H1 (cell line): ENCODE results near the gene VPS41. TPM values are rescaled to one million over a fixed set of nuclear protein-coding genes. Genes with fewer than 3 reads are reported as not detected.

ENCODE experiments used
- CTCF ChIA-PET: fragments of 300-600 bp; sonication (Branson Sonifier 250); formaldehyde crosslinking; loops from one replicate; lab custom pipeline; 2021; ENCODE audit not compliant: partially characterized antibody; lab: Charles Lee
- POLR2A ChIA-PET: fragments of 300-600 bp; sonication (Branson Sonifier 250); formaldehyde crosslinking; loops from one replicate; lab custom pipeline; 2021; ENCODE audit warnings: inconsistent platforms; ENCODE audit not compliant: partially characterized antibody; lab: Charles Lee
- DNase-seq, 2 experiments: peaks; one replicate each; pipeline versions ENCODE4 v3.0.0 to v3.0.0-alpha.2; 2010 to 2022; ENCODE audit warnings: low spot score in 2 of 2, low read depth in 1 of 2, mixed read lengths in 1 of 2
- FAIRE-seq: peaks from 2 replicates; lab custom pipeline; 2011; peaks lifted over from hg19 to GRCh38; lab: Jason Lieb, UNC
- H2AFZ ChIP-seq: 2 replicates; pipeline ENCODE4 v1.8.1; 2012; ENCODE audit warnings: low read length, inconsistent platforms
- H2AK5ac ChIP-seq: 2 replicates; pipeline ENCODE4 v1.6.1; 2013; ENCODE audit warnings: low read depth, low read length
- H2BK120ac ChIP-seq: replicated peaks from 2 replicates; pipeline ENCODE3; 2013; ENCODE audit warnings: low read depth, low read length, inconsistent platforms
- H2BK12ac ChIP-seq: 2 replicates; pipeline ENCODE4 v1.6.1; 2013; ENCODE audit warnings: low read depth, low read length
- H2BK15ac ChIP-seq: 2 replicates; pipeline ENCODE4 v1.6.1; 2013; ENCODE audit warnings: low read length
- H2BK20ac ChIP-seq: 2 replicates; pipeline ENCODE4 v1.6.1; 2013; ENCODE audit warnings: low read length
- H2BK5ac ChIP-seq: 2 replicates; pipeline ENCODE4 v1.6.1; 2013; ENCODE audit warnings: low read depth, low read length
- H3K14ac ChIP-seq: 2 replicates; pipeline ENCODE4 v1.6.1; 2013; ENCODE audit warnings: inconsistent platforms; ENCODE audit not compliant: insufficient read length
- H3K18ac ChIP-seq: 2 replicates; pipeline ENCODE4 v1.6.1; 2013; ENCODE audit warnings: low read length; ENCODE audit errors: extremely low read depth
- H3K23ac ChIP-seq: 2 replicates; pipeline ENCODE4 v1.6.1; 2013; ENCODE audit warnings: inconsistent platforms; ENCODE audit not compliant: insufficient read length
- H3K23me2 ChIP-seq: 2 replicates; pipeline ENCODE4 v1.6.1; 2013; ENCODE audit warnings: low read depth, low read length
- H3K27ac ChIP-seq: 2 replicates; pipeline ENCODE4 v1.6.1; 2011; ENCODE audit warnings: low read depth, low read length, inconsistent platforms
- H3K27me3 ChIP-seq, 4 experiments: replicated peaks in 1 of 4; 1 replicate in 1 of 4; 2 replicates in 3 of 4; pipeline versions ENCODE4 v1.6.1 to v1.8.1; 2011 to 2013; ENCODE audit warnings: low read length in 3 of 4, mild to moderate bottlenecking in 3 of 4, inconsistent platforms in 2 of 4, mixed read lengths in 2 of 4, moderate library complexity in 1 of 4; ENCODE audit not compliant: control insufficient read depth in 3 of 4, insufficient read depth in 3 of 4; ENCODE audit errors: extremely low read depth in 1 of 4
- H3K36me3 ChIP-seq, 4 experiments: 2 replicates each; pipeline versions ENCODE4 v1.6.1 to v1.8.1; 2011 to 2013; ENCODE audit warnings: mild to moderate bottlenecking in 4 of 4, low read length in 3 of 4, moderate library complexity in 2 of 4, control low read depth in 1 of 4, inconsistent platforms in 1 of 4; ENCODE audit not compliant: insufficient read depth in 4 of 4, control insufficient read depth in 2 of 4
- H3K4ac ChIP-seq: replicated peaks from 2 replicates; pipeline ENCODE3; 2013; ENCODE audit warnings: low read length, low read depth, mixed read lengths, inconsistent platforms; ENCODE audit not compliant: insufficient read length
- H3K4me1 ChIP-seq, 4 experiments: replicated peaks in 1 of 4; 1 replicate in 1 of 4; 2 replicates in 3 of 4; pipeline versions ENCODE4 v1.6.1 to v1.8.1; 2011 to 2013; ENCODE audit warnings: low read length in 3 of 4, inconsistent platforms in 2 of 4, mixed read lengths in 1 of 4; ENCODE audit not compliant: insufficient read depth in 4 of 4, control insufficient read depth in 3 of 4
- H3K4me2 ChIP-seq, 2 experiments: 2 replicates each; pipeline versions ENCODE4 v1.6.1 to v1.8.1; 2011 to 2013; ENCODE audit warnings: low read depth in 2 of 2, low read length in 2 of 2, control low read depth in 1 of 2, inconsistent platforms in 1 of 2, mild to moderate bottlenecking in 1 of 2; ENCODE audit not compliant: insufficient read depth in 1 of 2
- H3K4me3 ChIP-seq, 4 experiments: fragments of 200-600, 300-600 bp in 1 of 4; sonication (generic), shearing (Covaris generic), sonication (Bioruptor Twin) in 1 of 4; 2 replicates each; pipeline versions ENCODE4 v1.5.1 to v1.8.1; 2011 to 2016; ENCODE audit warnings: low read length in 4 of 4, low read depth in 3 of 4, control low read depth in 2 of 4, inconsistent platforms in 2 of 4, mild to moderate bottlenecking in 2 of 4, mixed read lengths in 1 of 4, moderate library complexity in 1 of 4; ENCODE audit not compliant: insufficient read depth in 2 of 4; ENCODE audit errors: extremely low read depth in 1 of 4
- H3K56ac ChIP-seq: replicated peaks from 2 replicates; pipeline ENCODE3; 2013; ENCODE audit warnings: low read depth, mild to moderate bottlenecking, mixed read lengths, low read length, inconsistent platforms; ENCODE audit not compliant: insufficient read length
- H3K79me1 ChIP-seq: 2 replicates; pipeline ENCODE4 v1.6.1; 2013; ENCODE audit warnings: low read depth, low read length, control low read depth
- H3K79me2 ChIP-seq, 2 experiments: 2 replicates each; pipeline versions ENCODE4 v1.6.1 to v1.8.1; 2012 to 2013; ENCODE audit warnings: low read length in 2 of 2, mild to moderate bottlenecking in 2 of 2, inconsistent platforms in 1 of 2; ENCODE audit not compliant: insufficient read depth in 2 of 2, control insufficient read depth in 1 of 2
- H3K9ac ChIP-seq, 4 experiments: replicated peaks in 1 of 4; 1 replicate in 1 of 4; 2 replicates in 3 of 4; pipeline versions ENCODE4 v1.6.1 to v1.8.1; 2011 to 2013; ENCODE audit warnings: low read depth in 3 of 4, low read length in 3 of 4, control low read depth in 2 of 4, mild to moderate bottlenecking in 2 of 4, moderate library complexity in 2 of 4, inconsistent platforms in 1 of 4; ENCODE audit errors: extremely low read depth in 1 of 4
- H3K9me3 ChIP-seq, 2 experiments: 2 replicates each; pipeline versions ENCODE4 v1.6.1 to v1.8.1; 2012 to 2013; ENCODE audit warnings: mild to moderate bottlenecking in 2 of 2, moderate library complexity in 2 of 2, control low read depth in 1 of 2, inconsistent platforms in 1 of 2, low read depth in 1 of 2, low read length in 1 of 2, mixed read lengths in 1 of 2; ENCODE audit not compliant: insufficient read depth in 2 of 2
- H4K20me1 ChIP-seq, 2 experiments: replicated peaks in 1 of 2; 2 replicates each; pipeline versions ENCODE3 to v1.8.1; 2011 to 2013; ENCODE audit warnings: inconsistent platforms in 2 of 2, low read length in 2 of 2, mild to moderate bottlenecking in 1 of 2; ENCODE audit not compliant: insufficient read depth in 2 of 2, control insufficient read depth in 1 of 2
- H4K5ac ChIP-seq: 2 replicates; pipeline ENCODE4 v1.6.1; 2013; ENCODE audit warnings: low read length, low read depth, mixed read lengths, inconsistent platforms; ENCODE audit not compliant: insufficient read length
- H4K8ac ChIP-seq: 2 replicates; pipeline ENCODE4 v1.8.0; 2013; ENCODE audit warnings: mild to moderate bottlenecking, moderate library complexity, low read length, inconsistent platforms; ENCODE audit not compliant: insufficient read depth; ENCODE audit errors: extremely low read depth
- H4K91ac ChIP-seq: replicated peaks from 2 replicates; pipeline ENCODE3; 2013; ENCODE audit warnings: low read length, mixed read lengths, inconsistent platforms; ENCODE audit not compliant: insufficient read length
- KDM1A ChIP-seq: fragments of 200-600, 300-600 bp; sonication (generic); IDR thresholded peaks from 2 replicates; pipeline ENCODE4 v1.7.1; 2016; ENCODE audit warnings: mild to moderate bottlenecking, low read length, borderline replicate concordance
- KDM5A ChIP-seq: fragments of 200-600 bp; IDR thresholded peaks from 2 replicates; pipeline ENCODE4 v1.7.1; 2012; ENCODE audit warnings: mild to moderate bottlenecking, low read length, inconsistent platforms, mixed read lengths
- WGBS, 2 experiments: shearing (Covaris generic) in 1 of 2; methylation state at CpG; one replicate each; pipeline versions ENCODE4 v1.1.6 to v1.1.7; 2013 to 2015; ENCODE audit warnings: low lambda C conversion rate in 2 of 2, mixed read lengths in 2 of 2, inconsistent platforms in 1 of 2, low coverage in 1 of 2, missing lambda C conversion rate in 1 of 2; ENCODE audit not compliant: insufficient replicate concordance in 2 of 2, insufficient coverage in 1 of 2, insufficient read length in 1 of 2; ENCODE audit errors: extremely low coverage in 1 of 2, missing lambda C conversion rate in 1 of 2; 5-methylcytosine and 5-hydroxymethylcytosine counted together
- polyA plus RNA-seq, 7 experiments: library from polyadenylated mRNA; depleted of rRNA in 3 of 7; stranded (reverse) in 5 of 7; unstranded in 2 of 7; fragments of >200 nt in 5 of 7; fragments of 200-250 nt in 2 of 7; gene quantifications; 1 replicate in 5 of 7; 2 replicates in 1 of 7; 4 replicates in 1 of 7; pipeline versions ENCODE4 v1.2.1 to v1.2.3, GENCODE V29; 2011 to 2013; ENCODE audit warnings: missing spikeins in 2 of 7, mixed read lengths in 2 of 7
- total RNA-seq: library from RNA; stranded (reverse); fragmentation: NEBNext Ultra II Directional; extraction: Animal tissue kit (Norgen Biotek cat#: 25700); gene quantifications from 2 replicates; pipeline ENCODE4 v1.2.1, GENCODE V29; 2021

VPS41 gene
- total and polyA plus RNA-seq, 2 of the 8 experiments (the other 6 are each of a cell fraction or from before 2014, with no cell fraction given), result 10.7 to 63.3 TPM

DNA sequence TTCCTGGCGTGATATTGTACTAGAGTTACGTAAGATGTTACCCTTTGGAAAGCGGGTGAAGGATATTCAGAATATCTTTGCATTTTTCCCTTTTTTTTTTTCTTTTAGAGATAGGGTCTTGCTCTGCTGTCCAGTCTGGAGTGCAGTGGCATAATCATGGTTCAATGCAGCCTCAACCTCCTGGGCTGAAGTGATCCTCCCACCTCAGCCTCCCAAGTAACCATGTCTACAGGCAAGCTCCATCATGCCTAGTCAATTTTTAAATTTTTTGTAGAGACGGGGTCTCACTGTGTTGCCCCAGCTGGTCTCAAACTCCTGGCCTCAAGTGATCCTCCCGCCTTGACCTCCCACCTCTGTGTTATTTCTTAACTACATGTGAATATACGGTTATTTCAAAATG, 18.4 kb downstream of the VPS41 start:
- no peaks in the 10 kb centered on the region for H3K23me2 ChIP-seq

More for the DNA sequence above, 18.4 kb downstream of the VPS41 start:
- Histone ChIP-seq H3K4me2 (no peak overlapping the region), H3K27ac (no peak overlapping the region), H2AFZ (no peak overlapping the region), H3K36me3 (no peaks in the 10 kb centered on the region), H2BK20ac (no peak overlapping the region), H2BK120ac (no peak overlapping the region), H4K5ac (no peak overlapping the region), H2BK15ac (no peak overlapping the region), H3K79me1 (no peaks in the 10 kb centered on the region; the same call in 1 of the 2 replicates), H3K23ac (no peak overlapping the region), H3K4me3 (no peak overlapping the region), H4K20me1 (peaks cover 0 to 3% of the 10 kb centered on the region in 2 experiments), H3K18ac (no peak overlapping the region), H3K9me3 (no peaks in the 10 kb centered on the region), H2BK5ac (no peak overlapping the region), H3K9ac (no peak overlapping the region), H3K14ac (no peak overlapping the region), H3K79me2 (peaks cover 0 to 12% of the 10 kb centered on the region in 2 experiments; a peak in 2 of 4 replicates), H4K8ac (no peak overlapping the region), H3K27me3 (no peaks in the 10 kb centered on the region), H2AK5ac (no peak overlapping the region), H3K4ac (no peak overlapping the region), H2BK12ac (no peak overlapping the region), H4K91ac (no peak overlapping the region), H3K4me1 (peaks cover 0 to 4% (median 0%) of the 10 kb centered on the region in 4 experiments; a peak in 2 of 7 replicates), H3K56ac (no peak overlapping the region)
- TF ChIP-seq KDM1A (0 out of 2 replicates have a peak, but pooled peaks have one; percentile 65), KDM5A (no peak)
- CTCF ChIA-PET, result interaction anchor here (1.2 kb wide), 1 partner anchor 10 kb away, joined by 4 read pairs; no protein-coding TSS in a partner anchor
- FAIRE-seq (no peak), DNase-seq (no peak)
- POLR2A ChIA-PET, result no interaction called here
- WGBS, 2 experiments, result 77% methylated on average over 6 of the region's 6 CpGs; no CpG with 5 or more reads in 1 of the 2 experiments
